C4-2B (cell line): ENCODE measurements around the gene CD93.

Experiments used
- ZFX ChIP-seq: fragments of 450-650 bp; IDR thresholded peaks from 2 replicates; pipeline ENCODE4 v1.6.1; 2017
- TF ChIP-seq, protein P1 (sequence below): fragments of 450-650 bp; conservative IDR thresholded peaks from 2 replicates; pipeline ENCODE4 v1.5.1; 2017; ENCODE audit warnings: mild to moderate bottlenecking

DNA sequence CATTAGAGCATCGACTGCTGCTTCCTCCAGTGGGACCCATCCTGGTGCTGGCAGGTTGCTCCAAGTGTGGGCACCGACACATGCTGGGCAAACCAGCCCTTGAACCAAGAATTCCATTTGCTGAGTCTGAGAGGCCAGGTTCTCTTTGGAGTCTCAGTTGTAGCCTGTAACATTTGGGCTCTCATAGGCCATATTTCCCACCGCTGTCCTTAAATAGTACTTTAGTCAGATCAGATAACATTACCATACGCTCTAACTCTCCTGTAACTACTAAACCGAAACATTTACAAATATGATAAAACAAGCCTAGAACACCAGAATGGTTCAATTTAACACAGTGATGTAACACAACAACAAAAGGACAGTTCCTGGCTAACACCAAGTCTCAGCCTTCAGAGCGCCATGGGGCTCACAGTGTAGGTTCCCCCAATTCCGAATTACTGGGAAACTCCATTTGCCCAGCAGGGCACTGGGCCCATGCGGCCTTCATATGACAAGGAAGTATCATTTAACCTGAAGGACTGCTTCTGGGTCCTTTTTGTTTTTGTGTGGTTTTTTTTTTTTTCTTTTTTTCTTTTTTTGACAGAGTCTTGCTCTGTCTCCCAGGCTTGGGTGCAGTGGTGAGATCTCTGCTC is 28.4 kb upstream of the CD93 start:
- TF ChIP-seq, protein P1, sequence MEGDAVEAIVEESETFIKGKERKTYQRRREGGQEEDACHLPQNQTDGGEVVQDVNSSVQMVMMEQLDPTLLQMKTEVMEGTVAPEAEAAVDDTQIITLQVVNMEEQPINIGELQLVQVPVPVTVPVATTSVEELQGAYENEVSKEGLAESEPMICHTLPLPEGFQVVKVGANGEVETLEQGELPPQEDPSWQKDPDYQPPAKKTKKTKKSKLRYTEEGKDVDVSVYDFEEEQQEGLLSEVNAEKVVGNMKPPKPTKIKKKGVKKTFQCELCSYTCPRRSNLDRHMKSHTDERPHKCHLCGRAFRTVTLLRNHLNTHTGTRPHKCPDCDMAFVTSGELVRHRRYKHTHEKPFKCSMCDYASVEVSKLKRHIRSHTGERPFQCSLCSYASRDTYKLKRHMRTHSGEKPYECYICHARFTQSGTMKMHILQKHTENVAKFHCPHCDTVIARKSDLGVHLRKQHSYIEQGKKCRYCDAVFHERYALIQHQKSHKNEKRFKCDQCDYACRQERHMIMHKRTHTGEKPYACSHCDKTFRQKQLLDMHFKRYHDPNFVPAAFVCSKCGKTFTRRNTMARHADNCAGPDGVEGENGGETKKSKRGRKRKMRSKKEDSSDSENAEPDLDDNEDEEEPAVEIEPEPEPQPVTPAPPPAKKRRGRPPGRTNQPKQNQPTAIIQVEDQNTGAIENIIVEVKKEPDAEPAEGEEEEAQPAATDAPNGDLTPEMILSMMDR = no peak
- TF ChIP-seq ZFX = no peak
